ENCODE results near the gene TMEM119.

Gene TMEM119

GRCh38 chr12:108612788-108613282 is 15.0 kb upstream of the TMEM119 start:
- H3K9me3 ChIP-seq (ENCODE audit: control insufficient read depth, insufficient read depth, low read length): no peaks in the 10 kb centered on the region
- no peaks in the 10 kb centered on the region; the same call in 1 of the 2 replicates for H3K4me1 ChIP-seq (ENCODE audit: control insufficient read depth, insufficient read depth, low read length)
- H3K9ac ChIP-seq (ENCODE audit: low read depth, low read length): no peak overlapping the region
- H3K27ac ChIP-seq (ENCODE audit: low read depth, low read length): no peak overlapping the region
- H3K27me3 ChIP-seq (ENCODE audit: control insufficient read depth, insufficient read depth, low read length): no peaks in the 10 kb centered on the region
- H3K36me3 ChIP-seq (ENCODE audit: control insufficient read depth, insufficient read depth, low read length): no peaks in the 10 kb centered on the region
- no peak overlapping the region for H3K4me3 ChIP-seq (ENCODE audit: low read depth, low read length)

GRCh38 chr12:108611884-108612415 is 14.1 kb upstream of the TMEM119 start:
- Histone ChIP-seq H3K9ac (ENCODE audit: low read depth, low read length) (no peak overlapping the region), H3K4me3 (ENCODE audit: low read depth, low read length) (no peak overlapping the region), H3K4me1 (ENCODE audit: control insufficient read depth, insufficient read depth, low read length) (no peaks in the 10 kb centered on the region; the same call in 1 of the 2 replicates), H3K27ac (ENCODE audit: low read depth, low read length) (no peak overlapping the region), H3K36me3 (ENCODE audit: control insufficient read depth, insufficient read depth, low read length) (no peaks in the 10 kb centered on the region), H3K9me3 (ENCODE audit: control insufficient read depth, insufficient read depth, low read length) (no peaks in the 10 kb centered on the region), H3K27me3 (ENCODE audit: control insufficient read depth, insufficient read depth, low read length) (no peaks in the 10 kb centered on the region)

- Histone ChIP-seq H3K36me3 (ENCODE audit: control insufficient read depth, insufficient read depth, low read length) (no peaks in the 10 kb centered on the region), H3K4me1 (ENCODE audit: control insufficient read depth, insufficient read depth, low read length) (no peaks in the 10 kb centered on the region; the same call in 1 of the 2 replicates), H3K9me3 (ENCODE audit: control insufficient read depth, insufficient read depth, low read length) (no peaks in the 10 kb centered on the region), H3K4me3 (ENCODE audit: low read depth, low read length) (no peak overlapping the region), H3K27me3 (ENCODE audit: control insufficient read depth, insufficient read depth, low read length) (no peaks in the 10 kb centered on the region), H3K27ac (ENCODE audit: low read depth, low read length) (no peak overlapping the region), H3K9ac (ENCODE audit: low read depth, low read length) (no peak overlapping the region)
Measured at GRCh38 chr12:108610856-108611605, 13.1 kb upstream of the TMEM119 start.

- no peaks in the 10 kb centered on the region for H3K9me3 ChIP-seq (ENCODE audit: control insufficient read depth, insufficient read depth, low read length)
- H3K36me3 ChIP-seq (ENCODE audit: control insufficient read depth, insufficient read depth, low read length): no peaks in the 10 kb centered on the region
- H3K27ac ChIP-seq (ENCODE audit: low read depth, low read length): no peak overlapping the region
- H3K4me1 ChIP-seq (ENCODE audit: control insufficient read depth, insufficient read depth, low read length): no peaks in the 10 kb centered on the region; the same call in 1 of the 2 replicates
- H3K27me3 ChIP-seq (ENCODE audit: control insufficient read depth, insufficient read depth, low read length): no peaks in the 10 kb centered on the region
- H3K9ac ChIP-seq (ENCODE audit: low read depth, low read length): no peak overlapping the region
- H3K4me3 ChIP-seq (ENCODE audit: low read depth, low read length): no peak overlapping the region
Measured at GRCh38 chr12:108610336-108610815, 12.5 kb upstream of the TMEM119 start.

GRCh38 chr12:108609537-108610335 is 11.9 kb upstream of the TMEM119 start:
- Histone ChIP-seq H3K27ac (ENCODE audit: low read depth, low read length) (no peak overlapping the region), H3K27me3 (ENCODE audit: control insufficient read depth, insufficient read depth, low read length) (no peaks in the 10 kb centered on the region), H3K9me3 (ENCODE audit: control insufficient read depth, insufficient read depth, low read length) (no peaks in the 10 kb centered on the region), H3K9ac (ENCODE audit: low read depth, low read length) (no peak overlapping the region), H3K4me3 (ENCODE audit: low read depth, low read length) (no peak overlapping the region), H3K4me1 (ENCODE audit: control insufficient read depth, insufficient read depth, low read length) (no peaks in the 10 kb centered on the region; the same call in 1 of the 2 replicates), H3K36me3 (ENCODE audit: control insufficient read depth, insufficient read depth, low read length) (no peaks in the 10 kb centered on the region)

GRCh38 chr12:108608616-108609015 is 10.7 kb upstream of the TMEM119 start:
- Histone ChIP-seq H3K27me3 (ENCODE audit: control insufficient read depth, insufficient read depth, low read length) (no peaks in the 10 kb centered on the region), H3K4me1 (ENCODE audit: control insufficient read depth, insufficient read depth, low read length) (no peaks in the 10 kb centered on the region; the same call in 1 of the 2 replicates), H3K9ac (ENCODE audit: low read depth, low read length) (no peak overlapping the region), H3K9me3 (ENCODE audit: control insufficient read depth, insufficient read depth, low read length) (no peaks in the 10 kb centered on the region), H3K36me3 (ENCODE audit: control insufficient read depth, insufficient read depth, low read length) (no peaks in the 10 kb centered on the region), H3K4me3 (ENCODE audit: low read depth, low read length) (no peak overlapping the region), H3K27ac (ENCODE audit: low read depth, low read length) (no peak overlapping the region)

- Histone ChIP-seq H3K27me3 (ENCODE audit: control insufficient read depth, insufficient read depth, low read length) (no peaks in the 10 kb centered on the region), H3K27ac (ENCODE audit: low read depth, low read length) (no peak overlapping the region), H3K4me1 (ENCODE audit: control insufficient read depth, insufficient read depth, low read length) (no peaks in the 10 kb centered on the region; the same call in 1 of the 2 replicates), H3K9ac (ENCODE audit: low read depth, low read length) (no peak overlapping the region), H3K4me3 (ENCODE audit: low read depth, low read length) (no peak overlapping the region), H3K36me3 (ENCODE audit: control insufficient read depth, insufficient read depth, low read length) (no peaks in the 10 kb centered on the region), H3K9me3 (ENCODE audit: control insufficient read depth, insufficient read depth, low read length) (no peaks in the 10 kb centered on the region)
Measured at GRCh38 chr12:108607981-108608600, 10.2 kb upstream of the TMEM119 start.

GRCh38 chr12:108606492-108606891 is 8.6 kb upstream of the TMEM119 start:
- Histone ChIP-seq H3K36me3 (ENCODE audit: control insufficient read depth, insufficient read depth, low read length) (no peaks in the 10 kb centered on the region), H3K27me3 (ENCODE audit: control insufficient read depth, insufficient read depth, low read length) (no peaks in the 10 kb centered on the region), H3K4me1 (ENCODE audit: control insufficient read depth, insufficient read depth, low read length) (no peaks in the 10 kb centered on the region), H3K4me3 (ENCODE audit: low read depth, low read length) (no peak overlapping the region), H3K27ac (ENCODE audit: low read depth, low read length) (no peak overlapping the region), H3K9me3 (ENCODE audit: control insufficient read depth, insufficient read depth, low read length) (no peaks in the 10 kb centered on the region), H3K9ac (ENCODE audit: low read depth, low read length) (no peak overlapping the region)

- no peaks in the 10 kb centered on the region for H3K9me3 ChIP-seq (ENCODE audit: control insufficient read depth, insufficient read depth, low read length)
- no peak overlapping the region for H3K27ac ChIP-seq (ENCODE audit: low read depth, low read length)
- H3K4me1 ChIP-seq (ENCODE audit: control insufficient read depth, insufficient read depth, low read length): no peaks in the 10 kb centered on the region
- H3K9ac ChIP-seq (ENCODE audit: low read depth, low read length): no peak overlapping the region
- no peaks in the 10 kb centered on the region for H3K36me3 ChIP-seq (ENCODE audit: control insufficient read depth, insufficient read depth, low read length)
- no peak overlapping the region for H3K4me3 ChIP-seq (ENCODE audit: low read depth, low read length)
- H3K27me3 ChIP-seq (ENCODE audit: control insufficient read depth, insufficient read depth, low read length): no peaks in the 10 kb centered on the region
Measured at GRCh38 chr12:108605690-108606406, 8.0 kb upstream of the TMEM119 start.

GRCh38 chr12:108605000-108605689 is 7.3 kb upstream of the TMEM119 start:
- Histone ChIP-seq H3K9ac (ENCODE audit: low read depth, low read length) (no peak overlapping the region), H3K27me3 (ENCODE audit: control insufficient read depth, insufficient read depth, low read length) (no peaks in the 10 kb centered on the region), H3K9me3 (ENCODE audit: control insufficient read depth, insufficient read depth, low read length) (no peaks in the 10 kb centered on the region), H3K4me3 (ENCODE audit: low read depth, low read length) (no peak overlapping the region), H3K4me1 (ENCODE audit: control insufficient read depth, insufficient read depth, low read length) (no peaks in the 10 kb centered on the region), H3K27ac (ENCODE audit: low read depth, low read length) (no peak overlapping the region), H3K36me3 (ENCODE audit: control insufficient read depth, insufficient read depth, low read length) (no peaks in the 10 kb centered on the region)

Measured in HUES48 (cell line).